ENCODE data around the gene USF3. TPM values are rescaled to one million over a fixed set of nuclear protein-coding genes. Genes with fewer than 3 reads are reported as not detected.

USF3 gene, protein sequence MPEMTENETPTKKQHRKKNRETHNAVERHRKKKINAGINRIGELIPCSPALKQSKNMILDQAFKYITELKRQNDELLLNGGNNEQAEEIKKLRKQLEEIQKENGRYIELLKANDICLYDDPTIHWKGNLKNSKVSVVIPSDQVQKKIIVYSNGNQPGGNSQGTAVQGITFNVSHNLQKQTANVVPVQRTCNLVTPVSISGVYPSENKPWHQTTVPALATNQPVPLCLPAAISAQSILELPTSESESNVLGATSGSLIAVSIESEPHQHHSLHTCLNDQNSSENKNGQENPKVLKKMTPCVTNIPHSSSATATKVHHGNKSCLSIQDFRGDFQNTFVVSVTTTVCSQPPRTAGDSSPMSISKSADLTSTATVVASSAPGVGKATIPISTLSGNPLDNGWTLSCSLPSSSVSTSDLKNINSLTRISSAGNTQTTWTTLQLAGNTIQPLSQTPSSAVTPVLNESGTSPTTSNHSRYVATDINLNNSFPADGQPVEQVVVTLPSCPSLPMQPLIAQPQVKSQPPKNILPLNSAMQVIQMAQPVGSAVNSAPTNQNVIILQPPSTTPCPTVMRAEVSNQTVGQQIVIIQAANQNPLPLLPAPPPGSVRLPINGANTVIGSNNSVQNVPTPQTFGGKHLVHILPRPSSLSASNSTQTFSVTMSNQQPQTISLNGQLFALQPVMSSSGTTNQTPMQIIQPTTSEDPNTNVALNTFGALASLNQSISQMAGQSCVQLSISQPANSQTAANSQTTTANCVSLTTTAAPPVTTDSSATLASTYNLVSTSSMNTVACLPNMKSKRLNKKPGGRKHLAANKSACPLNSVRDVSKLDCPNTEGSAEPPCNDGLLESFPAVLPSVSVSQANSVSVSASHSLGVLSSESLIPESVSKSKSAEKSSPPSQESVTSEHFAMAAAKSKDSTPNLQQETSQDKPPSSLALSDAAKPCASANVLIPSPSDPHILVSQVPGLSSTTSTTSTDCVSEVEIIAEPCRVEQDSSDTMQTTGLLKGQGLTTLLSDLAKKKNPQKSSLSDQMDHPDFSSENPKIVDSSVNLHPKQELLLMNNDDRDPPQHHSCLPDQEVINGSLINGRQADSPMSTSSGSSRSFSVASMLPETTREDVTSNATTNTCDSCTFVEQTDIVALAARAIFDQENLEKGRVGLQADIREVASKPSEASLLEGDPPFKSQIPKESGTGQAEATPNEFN (N-terminal part only)
- 10 to 100 TPM; 12.5 to 21.2 (median 16.3) TPM for total RNA-seq
- 1 to 10 TPM; 3.3 to 7.1 TPM for polyA plus RNA-seq
- long read RNA-seq, donor 1, full-length matches to known transcripts = 1 of 2 reads
- long read RNA-seq, donor 1, partial matches to known transcripts = 0 of 2 reads
- long read RNA-seq, donor 1, other reads (novel, unspliced or antisense) = 1 of 2 reads
- long read RNA-seq, donor 2, partial matches to known transcripts = 1 of 4 reads
- long read RNA-seq, donor 2, other reads (novel, unspliced or antisense) = 3 of 4 reads
- long read RNA-seq, donor 3, partial matches to known transcripts = 0 of 15 reads
- long read RNA-seq, donor 3, other reads (novel, unspliced or antisense) = 15 of 15 reads

DNA sequence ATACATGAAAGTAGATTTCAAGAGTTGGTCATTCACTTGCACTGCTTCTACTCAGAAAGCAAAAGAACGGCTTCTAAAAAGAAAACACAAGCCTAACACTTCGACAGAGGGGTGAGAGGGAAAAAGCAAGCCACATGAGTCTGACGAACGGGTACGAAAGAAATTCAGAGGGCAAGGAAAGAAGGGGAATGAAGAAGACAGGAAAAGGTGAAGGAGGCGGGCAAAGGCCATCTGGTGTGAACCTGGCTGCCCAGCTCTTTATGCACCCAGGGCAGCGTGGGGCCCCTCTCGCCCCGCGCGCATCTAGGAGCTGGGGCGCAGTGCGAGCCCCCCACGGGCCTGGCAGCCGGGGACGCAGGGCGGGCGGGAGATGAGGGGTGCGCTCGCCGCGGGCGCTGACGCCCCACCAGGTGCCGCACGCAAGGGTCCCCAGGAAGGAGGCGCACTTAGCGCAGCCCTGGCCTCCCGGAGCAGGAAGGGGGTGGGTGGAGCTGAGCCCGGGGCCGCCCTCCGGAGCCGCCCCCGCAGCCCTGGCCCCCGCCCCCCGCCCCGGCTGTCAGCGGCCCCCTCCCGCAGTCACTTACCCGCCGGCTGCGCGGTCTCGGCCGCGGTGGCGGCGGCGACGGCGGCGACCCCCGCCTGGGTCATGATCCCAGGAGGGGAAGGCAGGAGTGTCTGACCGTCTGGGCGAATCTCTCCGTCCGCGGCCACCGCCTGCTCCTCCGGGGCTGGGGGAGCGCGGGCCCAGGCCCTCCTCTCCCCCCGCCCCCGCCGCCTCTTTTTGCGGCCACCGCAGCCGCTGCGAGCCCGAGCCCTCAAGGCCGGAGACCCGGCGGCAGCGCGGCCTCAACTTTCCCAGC lies at the start of gene USF3:
USF3 (minus strand) TSS at position 857 of the 860 bp plus-strand sequence. CDS start 21,764 bp downstream, outside the sequence.
- TF ChIP-seq, protein P1, sequence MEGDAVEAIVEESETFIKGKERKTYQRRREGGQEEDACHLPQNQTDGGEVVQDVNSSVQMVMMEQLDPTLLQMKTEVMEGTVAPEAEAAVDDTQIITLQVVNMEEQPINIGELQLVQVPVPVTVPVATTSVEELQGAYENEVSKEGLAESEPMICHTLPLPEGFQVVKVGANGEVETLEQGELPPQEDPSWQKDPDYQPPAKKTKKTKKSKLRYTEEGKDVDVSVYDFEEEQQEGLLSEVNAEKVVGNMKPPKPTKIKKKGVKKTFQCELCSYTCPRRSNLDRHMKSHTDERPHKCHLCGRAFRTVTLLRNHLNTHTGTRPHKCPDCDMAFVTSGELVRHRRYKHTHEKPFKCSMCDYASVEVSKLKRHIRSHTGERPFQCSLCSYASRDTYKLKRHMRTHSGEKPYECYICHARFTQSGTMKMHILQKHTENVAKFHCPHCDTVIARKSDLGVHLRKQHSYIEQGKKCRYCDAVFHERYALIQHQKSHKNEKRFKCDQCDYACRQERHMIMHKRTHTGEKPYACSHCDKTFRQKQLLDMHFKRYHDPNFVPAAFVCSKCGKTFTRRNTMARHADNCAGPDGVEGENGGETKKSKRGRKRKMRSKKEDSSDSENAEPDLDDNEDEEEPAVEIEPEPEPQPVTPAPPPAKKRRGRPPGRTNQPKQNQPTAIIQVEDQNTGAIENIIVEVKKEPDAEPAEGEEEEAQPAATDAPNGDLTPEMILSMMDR (IDR thresholded peaks at IDR 0.05) = peak in 4 of 9 donors; percentile 30 to 57 (median 30)
- peak; percentile 71 to 94 (median 86) for ATAC-seq
- intact Hi-C loops (cut with DNase I) = loop anchor here in 5 of 10 donors (1.0 to 5.0 kb wide), 2 partner anchors 50 to 51 kb away; partner anchors contain the start of genes NAA50 (in 5 of the 5) and ATP6V1A (in 3 of the 5)
- peak; percentile 75 to 79 for DNase-seq
- Histone ChIP-seq H3K9me3 (no peaks in the 10 kb centered on the region), H3K27ac (peak within 1 kb of the TSS; percentile 98 to 100 (median 100)), H3K4me1 (peaks cover 0 to 58% (median 37%) of the 10 kb centered on the region in 9 donors), H3K36me3 (no peaks in the 10 kb centered on the region), H3K27me3 (no peaks in the 10 kb centered on the region), H3K4me3 (peak within 1 kb of the TSS; percentile 73 to 99 (median 89))
- 0% methylated on average over 34 to 74 of the region's 75 CpGs for WGBS, 2 donors

DNA sequence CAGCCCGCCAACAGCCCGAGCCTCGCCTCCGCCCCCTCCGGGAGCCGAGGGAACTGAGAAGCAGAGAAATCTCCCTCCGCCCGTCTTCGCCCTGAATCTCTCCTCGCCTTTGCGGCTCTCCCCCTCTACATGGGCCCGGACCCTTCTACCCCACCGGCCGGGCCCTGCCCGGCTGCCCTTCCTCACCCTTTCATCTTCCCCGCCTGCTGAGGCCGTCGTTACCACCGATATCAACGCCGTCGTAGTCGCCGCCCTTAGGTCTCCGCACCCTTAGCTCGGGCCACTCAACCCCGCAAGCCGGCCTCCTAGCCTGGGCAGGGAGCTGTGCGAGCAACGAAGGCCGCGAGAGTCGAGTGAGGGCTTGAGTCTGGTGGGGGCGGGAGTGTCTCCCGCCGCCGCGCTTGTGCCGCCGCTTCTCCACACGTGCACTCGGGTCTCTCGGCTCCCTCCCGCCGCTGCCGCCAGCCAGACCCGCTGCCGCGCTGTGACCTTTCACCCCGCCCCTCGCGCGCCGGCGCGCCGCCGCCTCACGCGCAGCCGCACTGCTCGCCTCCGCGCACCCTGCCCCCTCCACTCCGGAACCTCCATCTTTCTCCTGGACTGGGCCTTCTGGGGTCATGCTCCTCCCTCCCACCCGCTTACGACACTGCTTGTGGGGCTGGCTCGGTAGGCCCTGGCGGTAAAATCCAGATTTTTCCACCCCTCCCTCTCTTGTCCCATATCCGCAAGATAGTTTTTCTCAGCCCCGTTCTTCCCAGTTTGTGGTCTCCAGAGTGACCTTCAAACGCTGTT lies 49.5 kb upstream of the USF3 start, which contains the start of gene NAA50:
NAA50 (minus strand) TSS at position 494 of the 792 bp plus-strand sequence; CDS start at position 194, 300 bp downstream.
- TF ChIP-seq, protein P1 (IDR thresholded peaks at IDR 0.05) = no peak
- Histone ChIP-seq H3K36me3 (no peaks in the 10 kb centered on the region), H3K27ac (peak within 1 kb of the TSS; percentile 90 to 100 (median 99)), H3K4me1 (peaks cover 3 to 74% (median 54%) of the 10 kb centered on the region in 9 donors), H3K27me3 (no peaks in the 10 kb centered on the region), H3K4me3 (peak within 1 kb of the TSS; percentile 71 to 97 (median 86)), H3K9me3 (no peaks in the 10 kb centered on the region)
- ATAC-seq = peak; percentile 93 to 97 (median 96)
- intact Hi-C loops (cut with DNase I) = loop anchor here in 7 of 10 donors (1.0 to 10.0 kb wide), 8 partner anchors 36 to 311 kb away; partner anchors contain the start of genes USF3 (in 5 of the 7), CCDC191 (in 2 of the 7), QTRT2 (in 2 of the 7) and GRAMD1C (in 1 of the 7)
- 0% methylated on average over 59 to 72 of the region's 72 CpGs for WGBS, 2 donors
- DNase-seq = peak; percentile 95 to 97

Measured in heart right ventricle (tissue), 16 donors.